ENCODE results near the gene MSH3. TPM values are rescaled to one million over a fixed set of nuclear protein-coding genes. Genes with fewer than 3 reads are reported as not detected.
"Not testable (repeated sequence)": the region's sequence is repeated elsewhere in the genome, so short reads cannot be mapped to it uniquely, and the experiment has no call there.

MSH3 gene
- total and polyA plus RNA-seq, 8 donors, result 2.3 to 25.5 (median 9.9) TPM

DNA sequence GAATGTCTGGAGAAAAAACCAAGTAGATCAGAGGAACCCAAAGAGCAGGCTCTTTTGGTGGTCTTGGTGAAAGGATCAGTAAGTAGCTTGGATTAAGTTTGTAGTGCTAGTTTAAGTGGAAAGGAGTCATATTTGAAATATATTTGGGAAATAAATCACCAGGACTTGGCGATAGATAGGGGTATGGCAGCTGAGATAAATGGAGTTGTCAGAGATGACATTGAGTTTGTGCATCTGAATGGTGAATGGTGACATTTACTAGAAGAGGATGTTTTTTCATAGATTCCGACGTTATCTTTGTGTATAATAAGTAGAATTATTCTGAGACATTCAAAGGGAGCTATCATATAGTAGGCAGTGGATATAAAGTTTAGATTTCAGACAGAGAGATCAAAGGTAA lies 162.1 kb downstream of the MSH3 start:
- peaks cover 0 to 5% (median 0%) of the 10 kb centered on the region in 4 donors for H3K9me3 ChIP-seq
- no peaks in the 10 kb centered on the region for H3K4me1 ChIP-seq
- no peak for DNase-seq
- no peak overlapping the region for H3K27ac ChIP-seq
- TF ChIP-seq EP300 (IDR thresholded peaks at IDR 0.05) (no peak), POLR2A (IDR thresholded peaks at IDR 0.05) (no peak), POLR2AphosphoS5 (IDR thresholded peaks at IDR 0.05) (no peak)
- TF ChIP-seq, protein P1, sequence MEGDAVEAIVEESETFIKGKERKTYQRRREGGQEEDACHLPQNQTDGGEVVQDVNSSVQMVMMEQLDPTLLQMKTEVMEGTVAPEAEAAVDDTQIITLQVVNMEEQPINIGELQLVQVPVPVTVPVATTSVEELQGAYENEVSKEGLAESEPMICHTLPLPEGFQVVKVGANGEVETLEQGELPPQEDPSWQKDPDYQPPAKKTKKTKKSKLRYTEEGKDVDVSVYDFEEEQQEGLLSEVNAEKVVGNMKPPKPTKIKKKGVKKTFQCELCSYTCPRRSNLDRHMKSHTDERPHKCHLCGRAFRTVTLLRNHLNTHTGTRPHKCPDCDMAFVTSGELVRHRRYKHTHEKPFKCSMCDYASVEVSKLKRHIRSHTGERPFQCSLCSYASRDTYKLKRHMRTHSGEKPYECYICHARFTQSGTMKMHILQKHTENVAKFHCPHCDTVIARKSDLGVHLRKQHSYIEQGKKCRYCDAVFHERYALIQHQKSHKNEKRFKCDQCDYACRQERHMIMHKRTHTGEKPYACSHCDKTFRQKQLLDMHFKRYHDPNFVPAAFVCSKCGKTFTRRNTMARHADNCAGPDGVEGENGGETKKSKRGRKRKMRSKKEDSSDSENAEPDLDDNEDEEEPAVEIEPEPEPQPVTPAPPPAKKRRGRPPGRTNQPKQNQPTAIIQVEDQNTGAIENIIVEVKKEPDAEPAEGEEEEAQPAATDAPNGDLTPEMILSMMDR (IDR thresholded peaks at IDR 0.05), result no peak
- intact Hi-C loops (cut with DNase I; ENCODE audit: low total_unique reads), result no loop called here
- H3K27me3 ChIP-seq, result no peaks in the 10 kb centered on the region
- peaks cover 13 to 56% (median 43%) of the 10 kb centered on the region in 4 donors for H3K36me3 ChIP-seq
- WGBS, 5 donors, result 89 to 96% (median 96%) methylated on average over 3 of the region's 3 CpGs
- no peak overlapping the region for H3K4me3 ChIP-seq

DNA sequence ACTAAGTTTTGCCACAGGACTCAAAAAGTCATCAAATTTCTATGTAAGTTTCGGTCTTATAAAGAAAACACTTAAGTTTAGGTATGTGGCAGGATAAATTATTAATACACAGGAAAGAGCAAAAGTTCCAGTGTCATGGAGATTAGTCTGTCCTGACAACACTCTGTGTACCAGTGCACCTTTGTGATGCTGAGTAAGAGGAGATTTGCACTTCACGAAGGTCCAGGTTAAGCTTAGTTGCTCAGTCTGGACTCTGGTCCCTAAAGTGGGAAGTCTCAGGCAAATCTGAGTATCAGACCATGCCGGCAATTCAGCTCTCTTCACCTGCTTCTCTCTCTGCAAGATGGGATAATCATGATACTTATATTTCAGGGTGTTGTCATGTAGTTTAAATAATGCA lies 166.2 kb downstream of the MSH3 start:
- TF ChIP-seq EP300 (IDR thresholded peaks at IDR 0.05) (no peak), POLR2A (IDR thresholded peaks at IDR 0.05) (no peak), POLR2AphosphoS5 (IDR thresholded peaks at IDR 0.05) (no peak)
- TF ChIP-seq, protein P1 (IDR thresholded peaks at IDR 0.05), result no peak
- WGBS, 5 donors, result 88 to 98% (median 93%) methylated on average over 3 of the region's 3 CpGs
- Histone ChIP-seq H3K27ac (no peak overlapping the region), H3K4me1 (peaks cover 0 to 3% (median 2%) of the 10 kb centered on the region in 4 donors), H3K9me3 (peaks cover 0 to 9% (median 4%) of the 10 kb centered on the region in 4 donors), H3K27me3 (no peaks in the 10 kb centered on the region), H3K4me3 (no peak overlapping the region), H3K36me3 (peaks cover 7 to 26% (median 19%) of the 10 kb centered on the region in 4 donors)
- no peak for DNase-seq
- intact Hi-C loops (cut with DNase I; ENCODE audit: low total_unique reads), result no loop called here

DNA sequence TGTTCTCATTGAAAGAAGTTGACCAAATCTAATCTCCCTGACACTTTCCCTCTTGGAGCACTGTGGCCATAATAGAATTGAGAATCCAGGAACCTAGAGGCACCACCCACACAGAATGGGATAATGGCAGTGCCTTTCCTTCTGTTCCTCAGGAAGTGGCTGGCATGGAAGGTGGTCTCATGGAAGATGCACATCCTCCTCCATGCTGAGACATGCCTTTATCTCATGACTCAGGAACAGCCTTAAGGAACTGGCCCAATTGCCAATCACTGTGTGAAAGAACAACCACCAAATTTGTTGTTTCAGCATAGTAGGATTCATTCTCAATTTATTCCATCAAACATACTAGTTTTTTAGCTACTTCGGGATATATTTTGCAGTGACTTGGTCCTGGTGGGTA lies 168.2 kb downstream of the MSH3 start:
- intact Hi-C loops (cut with DNase I; ENCODE audit: low total_unique reads), result no loop called here
- Histone ChIP-seq H3K4me1 (peaks cover 0 to 11% (median 3%) of the 10 kb centered on the region in 4 donors), H3K9me3 (peaks cover 0 to 8% (median 4%) of the 10 kb centered on the region in 4 donors), H3K27me3 (no peaks in the 10 kb centered on the region), H3K27ac (no peak overlapping the region), H3K36me3 (peaks cover 7 to 24% (median 16%) of the 10 kb centered on the region in 4 donors), H3K4me3 (no peak overlapping the region)
- WGBS, 5 donors, result 87 to 100% (median 98%) methylated on average over 1 of the region's 1 CpG
- no peak for DNase-seq
- TF ChIP-seq POLR2AphosphoS5 (IDR thresholded peaks at IDR 0.05) (no peak), EP300 (IDR thresholded peaks at IDR 0.05) (no peak), POLR2A (IDR thresholded peaks at IDR 0.05) (no peak)
- TF ChIP-seq, protein P1 (IDR thresholded peaks at IDR 0.05), result no peak

DNA sequence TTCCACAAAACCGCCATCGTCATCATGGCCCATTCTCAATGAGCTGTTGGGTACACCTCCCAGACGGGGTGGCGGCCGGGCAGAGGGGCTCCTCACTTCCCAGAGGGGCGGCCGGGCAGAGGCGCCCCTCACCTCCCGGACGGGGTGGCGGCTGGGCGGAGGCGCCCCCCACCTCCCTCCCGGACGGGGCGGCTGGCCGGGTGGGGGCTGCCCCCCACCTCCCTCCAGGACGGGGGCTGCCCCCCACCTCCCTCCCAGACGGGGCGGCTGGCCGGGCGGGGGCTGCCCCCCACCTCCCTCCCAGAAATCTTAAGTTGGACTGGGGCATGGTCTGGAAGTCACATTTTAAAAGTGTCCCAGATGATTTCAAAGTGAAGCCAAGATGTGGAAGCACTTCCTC lies 169.7 kb downstream of the MSH3 start:
- H3K27me3 ChIP-seq; intact Hi-C loops (cut with DNase I; ENCODE audit: low total_unique reads); H3K27ac ChIP-seq; H3K4me3 ChIP-seq; DNase-seq: not testable (repeated sequence)
- 94 to 98% (median 96%) methylated on average over 9 to 21 of the region's 22 CpGs for WGBS, 5 donors
- H3K4me1 ChIP-seq, result peaks cover 0 to 11% (median 3%) of the 10 kb centered on the region in 4 donors
- peaks cover 7 to 34% (median 19%) of the 10 kb centered on the region in 4 donors for H3K36me3 ChIP-seq
- H3K9me3 ChIP-seq, result peaks cover 0 to 19% (median 9%) of the 10 kb centered on the region in 4 donors

DNA sequence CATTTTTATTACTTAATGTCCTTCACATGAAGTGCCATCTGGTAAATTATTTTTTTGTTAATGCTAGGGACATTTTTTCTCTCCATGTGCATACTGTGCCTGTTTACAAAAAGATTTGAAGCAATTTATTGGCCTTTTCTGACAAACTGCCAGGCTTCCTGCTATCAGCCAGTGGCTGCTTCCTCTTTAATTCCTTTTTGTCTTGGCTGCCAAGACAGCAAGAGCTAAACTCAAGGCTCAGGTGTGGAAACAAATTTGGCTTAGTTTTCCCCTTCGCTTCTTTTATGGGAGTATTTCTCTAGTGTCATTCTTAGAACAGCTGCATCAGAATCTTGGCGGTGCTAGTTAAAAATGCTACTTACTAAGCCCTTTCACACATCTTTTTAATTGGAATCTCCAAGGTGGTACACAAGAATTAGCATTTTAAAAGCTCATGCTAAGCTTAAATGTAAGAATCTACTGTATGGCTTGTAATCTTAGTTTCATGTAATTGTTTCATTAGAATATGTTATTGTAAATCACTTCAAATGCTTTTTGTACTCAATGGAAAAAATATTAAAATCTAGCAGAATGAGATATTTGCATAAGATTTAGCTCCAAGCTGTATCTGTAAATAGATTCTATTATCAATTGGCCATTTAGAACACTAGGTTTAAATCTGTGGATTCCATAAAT lies 171.5 kb downstream of the MSH3 start:
- H3K4me1 ChIP-seq, result peaks cover 0 to 11% (median 3%) of the 10 kb centered on the region in 4 donors
- intact Hi-C loops (cut with DNase I; ENCODE audit: low total_unique reads), result no loop called here
- no peak overlapping the region for H3K4me3 ChIP-seq
- H3K36me3 ChIP-seq, result peaks cover 0 to 25% (median 9%) of the 10 kb centered on the region in 4 donors
- peak in 1 of 2 donors; percentile 21 for DNase-seq
- TF ChIP-seq POLR2A (IDR thresholded peaks at IDR 0.05), result no peak
- TF ChIP-seq, protein P1 (IDR thresholded peaks at IDR 0.05), result no peak
- 62 to 81% (median 73%) methylated on average over 2 of the region's 2 CpGs for whole genome bisulfite sequencing, 5 donors
- peaks cover 0 to 20% (median 12%) of the 10 kb centered on the region in 4 donors for H3K9me3 ChIP-seq
- H3K27ac ChIP-seq, result no peak overlapping the region
- no peaks in the 10 kb centered on the region for H3K27me3 ChIP-seq

Measured in stomach (tissue), 9 donors.